Small intestine (tissue), 7 donors: ENCODE results near the gene LETM1. TPM values are rescaled to one million over a fixed set of nuclear protein-coding genes. Genes with fewer than 3 reads are reported as not detected.
"Not testable (repeated sequence)": the region's sequence is repeated elsewhere in the genome, so short reads cannot be mapped to it uniquely, and the experiment has no call there.

Experiments
- DNase-seq, 2 donors: peaks; one replicate each; pipeline versions ENCODE4 v3.0.0 to v3.0.0-alpha.2; 2013
- FAIRE-seq: peaks from 2 replicates; lab custom pipeline; 2012; peaks lifted over from hg19 to GRCh38; lab: Jason Lieb, UNC
- H3K27ac ChIP-seq, 3 donors: one replicate each; pipeline ENCODE4 v1.5.1; 2013; ENCODE audit warnings: low read length in 2 of 3, mild to moderate bottlenecking in 2 of 3, control low read depth in 1 of 3, inconsistent platforms in 1 of 3, low read depth in 1 of 3, moderate library complexity in 1 of 3
- H3K27me3 ChIP-seq, 3 donors: one replicate each; pipeline ENCODE4 v1.6.1; 2013; ENCODE audit warnings: low read length in 3 of 3, inconsistent platforms in 1 of 3; ENCODE audit not compliant: control insufficient read depth in 3 of 3, insufficient read depth in 3 of 3
- H3K36me3 ChIP-seq, 3 donors: one replicate each; pipeline ENCODE4 v1.6.1; 2013; ENCODE audit warnings: low read length in 3 of 3, inconsistent platforms in 1 of 3, low read depth in 1 of 3, mild to moderate bottlenecking in 1 of 3, moderate library complexity in 1 of 3; ENCODE audit not compliant: control insufficient read depth in 3 of 3, insufficient read depth in 2 of 3
- H3K4me1 ChIP-seq, 3 donors: one replicate each; pipeline ENCODE4 v1.6.1; 2013; ENCODE audit warnings: low read length in 2 of 3, inconsistent platforms in 1 of 3, low read depth in 1 of 3, mild to moderate bottlenecking in 1 of 3, moderate library complexity in 1 of 3; ENCODE audit not compliant: control insufficient read depth in 3 of 3, insufficient read depth in 2 of 3
- H3K4me3 ChIP-seq, 3 donors: one replicate each; pipeline ENCODE4 v1.5.1; 2013; ENCODE audit warnings: low read length in 3 of 3, control low read depth in 1 of 3, inconsistent platforms in 1 of 3, low read depth in 1 of 3, mild to moderate bottlenecking in 1 of 3, moderate library complexity in 1 of 3
- H3K9me3 ChIP-seq, 2 donors: one replicate each; pipeline ENCODE4 v1.6.1; 2013; ENCODE audit warnings: low read depth in 1 of 2, low read length in 1 of 2; ENCODE audit not compliant: control insufficient read depth in 2 of 2, insufficient read depth in 1 of 2
- WGBS, 3 donors: extraction: QIAGEN DNeasy Blood & Tissue Kit; methylation state at CpG; one replicate each; pipeline ENCODE4 v1.1.7; 2013; 5-methylcytosine and 5-hydroxymethylcytosine counted together
- polyA plus RNA-seq, 4 donors: library from polyadenylated mRNA; stranded (reverse) in 3 of 4; unstranded in 1 of 4; fragments of 200-250 nt in 3 of 4; fragments of 120-200 nt in 1 of 4; gene quantifications; one replicate each; pipeline versions ENCODE4 v1.2.1 to v1.2.3, GENCODE V29; 2013
- donor health status: healthy with polysubstance abuse.
- donor health status: control.
- donor health status: control.
- donor health status: Bipolar disorder and iron deficiency.
- donor health status: healthy.

LETM1 gene
- polyA plus RNA-seq, 4 donors = 19.7 to 28.5 (median 23.1) TPM

GRCh38 chr4:1835836-1836235 lies 20.1 kb downstream of the LETM1 start:
- not testable (repeated sequence) for H3K9me3 ChIP-seq, FAIRE-seq, H3K4me1 ChIP-seq, H3K27me3 ChIP-seq, DNase-seq, H3K27ac ChIP-seq, H3K4me3 ChIP-seq
- 95 to 99% (median 97%) methylated on average over 8 of the region's 8 CpGs for WGBS, 3 donors
- peaks cover 26 to 89% (median 26%) of the 10 kb centered on the region in 3 donors for H3K36me3 ChIP-seq

GRCh38 chr4:1834047-1834775 lies 21.7 kb downstream of the LETM1 start:
- Histone ChIP-seq H3K4me3 (no peak overlapping the region), H3K27ac (no peak overlapping the region), H3K9me3 (peaks cover 0 to 3% of the 10 kb centered on the region in 2 donors), H3K36me3 (peaks cover 21 to 87% (median 25%) of the 10 kb centered on the region in 3 donors), H3K27me3 (no peaks in the 10 kb centered on the region), H3K4me1 (peaks cover 0 to 2% (median 0%) of the 10 kb centered on the region in 3 donors)
- DNase-seq = no peak
- WGBS, 3 donors = 83 to 91% (median 90%) methylated on average over 21 of the region's 21 CpGs
- no peak for FAIRE-seq

- peaks cover 20 to 81% (median 22%) of the 10 kb centered on the region in 3 donors for H3K36me3 ChIP-seq
- FAIRE-seq = no peak
- WGBS, 3 donors = 88 to 97% (median 90%) methylated on average over 14 of the region's 14 CpGs
These were observed 22.5 kb downstream of the LETM1 start for GRCh38 chr4:1833307-1834046.

GRCh38 chr4:1832690-1833089 lies 23.3 kb downstream of the LETM1 start:
- peaks cover 20 to 74% (median 22%) of the 10 kb centered on the region in 3 donors for H3K36me3 ChIP-seq
- H3K27me3 ChIP-seq = no peaks in the 10 kb centered on the region
- no peak overlapping the region for H3K27ac ChIP-seq
- no peaks in the 10 kb centered on the region for H3K4me1 ChIP-seq
- no peak overlapping the region for H3K4me3 ChIP-seq
- FAIRE-seq (no peak), DNase-seq (no peak)
- WGBS, 3 donors = 90 to 95% (median 91%) methylated on average over 18 of the region's 18 CpGs
- H3K9me3 ChIP-seq = peaks cover 0 to 3% of the 10 kb centered on the region in 2 donors

More at GRCh38 chr4:1833307-1834046, 22.5 kb downstream of the LETM1 start:
- no peak for DNase-seq
- peaks cover 0 to 3% of the 10 kb centered on the region in 2 donors for H3K9me3 ChIP-seq
- H3K4me1 ChIP-seq = no peaks in the 10 kb centered on the region
- no peak overlapping the region for H3K4me3 ChIP-seq
- no peaks in the 10 kb centered on the region for H3K27me3 ChIP-seq
- H3K27ac ChIP-seq = no peak overlapping the region

- Histone ChIP-seq H3K27me3 (no peaks in the 10 kb centered on the region), H3K9me3 (peaks cover 0 to 3% of the 10 kb centered on the region in 2 donors), H3K36me3 (peaks cover 16 to 69% (median 18%) of the 10 kb centered on the region in 3 donors), H3K4me3 (no peak overlapping the region), H3K27ac (no peak overlapping the region), H3K4me1 (no peaks in the 10 kb centered on the region)
- DNase-seq (no peak), FAIRE-seq (no peak)
- 92 to 98% (median 97%) methylated on average over 8 of the region's 8 CpGs for WGBS, 3 donors
These were observed 24.6 kb downstream of the LETM1 start for GRCh38 chr4:1831331-1831730.

GRCh38 chr4:1830642-1831228 lies 25.2 kb downstream of the LETM1 start:
- Histone ChIP-seq H3K9me3 (peaks cover 0 to 3% of the 10 kb centered on the region in 2 donors), H3K4me3 (no peak overlapping the region), H3K27ac (no peak overlapping the region), H3K27me3 (no peaks in the 10 kb centered on the region), H3K4me1 (no peaks in the 10 kb centered on the region), H3K36me3 (peaks cover 15 to 70% (median 16%) of the 10 kb centered on the region in 3 donors)
- DNase-seq = no peak
- FAIRE-seq = no peak
- WGBS, 3 donors = 75 to 90% (median 84%) methylated on average over 8 of the region's 8 CpGs

GRCh38 chr4:1830234-1830633 lies 25.7 kb downstream of the LETM1 start:
- DNase-seq (no peak), FAIRE-seq (no peak)
- peaks cover 14 to 70% (median 15%) of the 10 kb centered on the region in 3 donors for H3K36me3 ChIP-seq
- no peaks in the 10 kb centered on the region for H3K27me3 ChIP-seq
- H3K27ac ChIP-seq = no peak overlapping the region
- 95 to 97% (median 97%) methylated on average over 3 of the region's 3 CpGs for WGBS, 3 donors
- H3K4me3 ChIP-seq = no peak overlapping the region
- H3K9me3 ChIP-seq = peaks cover 0 to 3% of the 10 kb centered on the region in 2 donors
- H3K4me1 ChIP-seq = no peaks in the 10 kb centered on the region
